Measurements from ENCODE around the gene OR9Q1. TPM values are rescaled to one million over a fixed set of nuclear protein-coding genes. Genes with fewer than 3 reads are reported as not detected.

OR9Q1 gene
- total and polyA plus RNA-seq, 2 experiments from 2014 or later = not detected

GRCh38 chr11:58006940-58007339, 16.7 kb upstream of the OR9Q1 start:
- TF ChIP-seq ZNF114 (CRISPR knock-in tag; IDR thresholded peaks at IDR 0.05) (no peak), ZNF331 (CRISPR knock-in tag; IDR thresholded peaks at IDR 0.05; ENCODE audit: low read depth) (no peak), JUNB (IDR thresholded peaks at IDR 0.05; ENCODE audit: unreplicated experiment) (no peak), EZH2 (IDR thresholded peaks at IDR 0.05; ENCODE audit: low read depth, unreplicated experiment) (no peak), EZH2phosphoT487 (IDR thresholded peaks at IDR 0.05; ENCODE audit: unreplicated experiment) (no peak), NANOG (IDR thresholded peaks at IDR 0.05; ENCODE audit: borderline replicate concordance) (no peak), CREB1 (CRISPR knock-in tag; IDR thresholded peaks at IDR 0.05; ENCODE audit: low read depth) (no peak), POLR2AphosphoS5 (IDR thresholded peaks at IDR 0.05; ENCODE audit: low read depth) (no peak), STAT1 (IDR thresholded peaks at IDR 0.05; ENCODE audit: unreplicated experiment) (no peak)
- TF ChIP-seq, protein P1, sequence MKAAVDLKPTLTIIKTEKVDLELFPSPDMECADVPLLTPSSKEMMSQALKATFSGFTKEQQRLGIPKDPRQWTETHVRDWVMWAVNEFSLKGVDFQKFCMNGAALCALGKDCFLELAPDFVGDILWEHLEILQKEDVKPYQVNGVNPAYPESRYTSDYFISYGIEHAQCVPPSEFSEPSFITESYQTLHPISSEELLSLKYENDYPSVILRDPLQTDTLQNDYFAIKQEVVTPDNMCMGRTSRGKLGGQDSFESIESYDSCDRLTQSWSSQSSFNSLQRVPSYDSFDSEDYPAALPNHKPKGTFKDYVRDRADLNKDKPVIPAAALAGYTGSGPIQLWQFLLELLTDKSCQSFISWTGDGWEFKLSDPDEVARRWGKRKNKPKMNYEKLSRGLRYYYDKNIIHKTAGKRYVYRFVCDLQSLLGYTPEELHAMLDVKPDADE (IDR thresholded peaks at IDR 0.05) = no peak
- TF ChIP-seq, protein P2, sequence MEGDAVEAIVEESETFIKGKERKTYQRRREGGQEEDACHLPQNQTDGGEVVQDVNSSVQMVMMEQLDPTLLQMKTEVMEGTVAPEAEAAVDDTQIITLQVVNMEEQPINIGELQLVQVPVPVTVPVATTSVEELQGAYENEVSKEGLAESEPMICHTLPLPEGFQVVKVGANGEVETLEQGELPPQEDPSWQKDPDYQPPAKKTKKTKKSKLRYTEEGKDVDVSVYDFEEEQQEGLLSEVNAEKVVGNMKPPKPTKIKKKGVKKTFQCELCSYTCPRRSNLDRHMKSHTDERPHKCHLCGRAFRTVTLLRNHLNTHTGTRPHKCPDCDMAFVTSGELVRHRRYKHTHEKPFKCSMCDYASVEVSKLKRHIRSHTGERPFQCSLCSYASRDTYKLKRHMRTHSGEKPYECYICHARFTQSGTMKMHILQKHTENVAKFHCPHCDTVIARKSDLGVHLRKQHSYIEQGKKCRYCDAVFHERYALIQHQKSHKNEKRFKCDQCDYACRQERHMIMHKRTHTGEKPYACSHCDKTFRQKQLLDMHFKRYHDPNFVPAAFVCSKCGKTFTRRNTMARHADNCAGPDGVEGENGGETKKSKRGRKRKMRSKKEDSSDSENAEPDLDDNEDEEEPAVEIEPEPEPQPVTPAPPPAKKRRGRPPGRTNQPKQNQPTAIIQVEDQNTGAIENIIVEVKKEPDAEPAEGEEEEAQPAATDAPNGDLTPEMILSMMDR (conservative IDR thresholded peaks at IDR 0.05; ENCODE audit: low read depth in 2 of 2) = no peak
- TF ChIP-seq, protein P3, sequence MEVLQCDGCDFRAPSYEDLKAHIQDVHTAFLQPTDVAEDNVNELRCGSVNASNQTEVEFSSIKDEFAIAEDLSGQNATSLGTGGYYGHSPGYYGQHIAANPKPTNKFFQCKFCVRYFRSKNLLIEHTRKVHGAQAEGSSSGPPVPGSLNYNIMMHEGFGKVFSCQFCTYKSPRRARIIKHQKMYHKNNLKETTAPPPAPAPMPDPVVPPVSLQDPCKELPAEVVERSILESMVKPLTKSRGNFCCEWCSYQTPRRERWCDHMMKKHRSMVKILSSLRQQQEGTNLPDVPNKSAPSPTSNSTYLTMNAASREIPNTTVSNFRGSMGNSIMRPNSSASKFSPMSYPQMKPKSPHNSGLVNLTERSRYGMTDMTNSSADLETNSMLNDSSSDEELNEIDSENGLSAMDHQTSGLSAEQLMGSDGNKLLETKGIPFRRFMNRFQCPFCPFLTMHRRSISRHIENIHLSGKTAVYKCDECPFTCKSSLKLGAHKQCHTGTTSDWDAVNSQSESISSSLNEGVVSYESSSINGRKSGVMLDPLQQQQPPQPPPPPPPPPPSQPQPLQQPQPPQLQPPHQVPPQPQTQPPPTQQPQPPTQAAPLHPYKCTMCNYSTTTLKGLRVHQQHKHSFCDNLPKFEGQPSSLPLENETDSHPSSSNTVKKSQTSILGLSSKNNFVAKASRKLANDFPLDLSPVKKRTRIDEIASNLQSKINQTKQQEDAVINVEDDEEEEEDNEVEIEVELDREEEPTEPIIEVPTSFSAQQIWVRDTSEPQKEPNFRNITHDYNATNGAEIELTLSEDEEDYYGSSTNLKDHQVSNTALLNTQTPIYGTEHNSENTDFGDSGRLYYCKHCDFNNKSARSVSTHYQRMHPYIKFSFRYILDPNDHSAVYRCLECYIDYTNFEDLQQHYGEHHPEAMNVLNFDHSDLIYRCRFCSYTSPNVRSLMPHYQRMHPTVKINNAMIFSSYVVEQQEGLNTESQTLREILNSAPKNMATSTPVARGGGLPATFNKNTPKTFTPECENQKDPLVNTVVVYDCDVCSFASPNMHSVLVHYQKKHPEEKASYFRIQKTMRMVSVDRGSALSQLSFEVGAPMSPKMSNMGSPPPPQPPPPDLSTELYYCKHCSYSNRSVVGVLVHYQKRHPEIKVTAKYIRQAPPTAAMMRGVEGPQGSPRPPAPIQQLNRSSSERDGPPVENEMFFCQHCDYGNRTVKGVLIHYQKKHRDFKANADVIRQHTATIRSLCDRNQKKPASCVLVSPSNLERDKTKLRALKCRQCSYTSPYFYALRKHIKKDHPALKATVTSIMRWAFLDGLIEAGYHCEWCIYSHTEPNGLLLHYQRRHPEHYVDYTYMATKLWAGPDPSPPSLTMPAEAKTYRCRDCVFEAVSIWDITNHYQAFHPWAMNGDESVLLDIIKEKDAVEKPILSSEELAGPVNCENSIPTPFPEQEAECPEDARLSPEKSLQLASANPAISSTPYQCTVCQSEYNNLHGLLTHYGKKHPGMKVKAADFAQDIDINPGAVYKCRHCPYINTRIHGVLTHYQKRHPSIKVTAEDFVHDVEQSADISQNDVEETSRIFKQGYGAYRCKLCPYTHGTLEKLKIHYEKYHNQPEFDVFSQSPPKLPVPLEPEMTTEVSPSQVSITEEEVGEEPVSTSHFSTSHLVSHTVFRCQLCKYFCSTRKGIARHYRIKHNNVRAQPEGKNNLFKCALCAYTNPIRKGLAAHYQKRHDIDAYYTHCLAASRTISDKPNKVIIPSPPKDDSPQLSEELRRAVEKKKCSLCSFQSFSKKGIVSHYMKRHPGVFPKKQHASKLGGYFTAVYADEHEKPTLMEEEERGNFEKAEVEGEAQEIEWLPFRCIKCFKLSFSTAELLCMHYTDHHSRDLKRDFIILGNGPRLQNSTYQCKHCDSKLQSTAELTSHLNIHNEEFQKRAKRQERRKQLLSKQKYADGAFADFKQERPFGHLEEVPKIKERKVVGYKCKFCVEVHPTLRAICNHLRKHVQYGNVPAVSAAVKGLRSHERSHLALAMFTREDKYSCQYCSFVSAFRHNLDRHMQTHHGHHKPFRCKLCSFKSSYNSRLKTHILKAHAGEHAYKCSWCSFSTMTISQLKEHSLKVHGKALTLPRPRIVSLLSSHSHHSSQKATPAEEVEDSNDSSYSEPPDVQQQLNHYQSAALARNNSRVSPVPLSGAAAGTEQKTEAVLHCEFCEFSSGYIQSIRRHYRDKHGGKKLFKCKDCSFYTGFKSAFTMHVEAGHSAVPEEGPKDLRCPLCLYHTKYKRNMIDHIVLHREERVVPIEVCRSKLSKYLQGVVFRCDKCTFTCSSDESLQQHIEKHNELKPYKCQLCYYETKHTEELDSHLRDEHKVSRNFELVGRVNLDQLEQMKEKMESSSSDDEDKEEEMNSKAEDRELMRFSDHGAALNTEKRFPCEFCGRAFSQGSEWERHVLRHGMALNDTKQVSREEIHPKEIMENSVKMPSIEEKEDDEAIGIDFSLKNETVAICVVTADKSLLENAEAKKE (CRISPR knock-in tag; IDR thresholded peaks at IDR 0.05) = no peak
- H3K27ac Mint-ChIP-seq = no peak overlapping the region
- no peak overlapping the region for H3K4me3 Mint-ChIP-seq
- no peak for DNase-seq (ENCODE audit: low spot score)
- H3K9me3 Mint-ChIP-seq = no peaks in the 10 kb centered on the region; the same call in 2 of the 3 replicates
- Histone ChIP-seq H3K27me3 (ENCODE audit: insufficient read depth) (no peaks in the 10 kb centered on the region), H3K27ac (ENCODE audit: low read depth) (no peak overlapping the region), H3K4me3 (no peak overlapping the region), H3K9me2 (ENCODE audit: insufficient read depth) (peaks cover 7% of the 10 kb centered on the region; the same call in 1 of the 2 replicates), H3K4me1 (ENCODE audit: insufficient read depth) (no peaks in the 10 kb centered on the region), H3K4me2 (no peak overlapping the region), H3K36me3 (ENCODE audit: insufficient read depth) (no peaks in the 10 kb centered on the region), H3F3A (replicated peaks; ENCODE audit: low read depth) (no peaks in the 10 kb centered on the region), H4K20me1 (replicated peaks; ENCODE audit: insufficient read depth) (no peaks in the 10 kb centered on the region), H2AFZ (peak overlapping the region; percentile 49; the same call in 1 of the 2 replicates), H3K79me2 (replicated peaks; ENCODE audit: insufficient read depth) (no peaks in the 10 kb centered on the region)
- peaks cover 4% of the 10 kb centered on the region; the same call in 2 of the 3 replicates for H3K4me1 Mint-ChIP-seq
- no peak for ATAC-seq
- no peaks in the 10 kb centered on the region for H3K36me3 Mint-ChIP-seq (ENCODE audit: low read depth)
- peaks cover 3% of the 10 kb centered on the region for H3K27me3 Mint-ChIP-seq (ENCODE audit: insufficient read depth, low read depth, poor library complexity)

All from GM23338 (cell line).